Stimulated activated CD4-positive, alpha-beta T cell treated with anti-CD3 and anti-CD28 coated beads, Interleukin-15, amount 100 ng/mL, for 48 hours (primary cell): Measurements from ENCODE around the gene SLC41A2.
A peak's percentile ranks its signal among the peaks of the same experiment; 100 is the strongest.
"Not testable (repeated sequence)": the region's sequence is repeated elsewhere in the genome, so short reads cannot be mapped to it uniquely, and the experiment has no call there.

Experiments
- DNase-seq, 2 donors: peaks; one replicate each; pipeline ENCODE4 v3.0.0-alpha.2; 2020; ENCODE audit warnings: low read depth in 2 of 2

SLC41A2 gene

GRCh38 chr12:104958001-104958804 is at the start of gene SLC41A2:
Gene SLC41A2 (minus strand): TSS chr12:104958290. CDS start chr12:104928527, 29,763 bp downstream.
- peak; percentile 67 to 69 for DNase-seq

GRCh38 chr12:105001476-105001875 is 43.4 kb upstream of the SLC41A2 start:
- DNase-seq: no peak

GRCh38 chr12:104999347-104999685 is 41.2 kb upstream of the SLC41A2 start:
- no peak for DNase-seq

- no peak for DNase-seq
Measured at GRCh38 chr12:104998423-104999346, 40.6 kb upstream of the SLC41A2 start.

- no peak for DNase-seq
Measured at GRCh38 chr12:104997541-104997940, 39.5 kb upstream of the SLC41A2 start.

- DNase-seq: no peak
Measured at GRCh38 chr12:104994336-104994735, 36.2 kb upstream of the SLC41A2 start.

- DNase-seq: no peak
Measured at GRCh38 chr12:104991565-104992128, 33.6 kb upstream of the SLC41A2 start.

GRCh38 chr12:104990950-104991349 is 32.9 kb upstream of the SLC41A2 start:
- DNase-seq: no peak

GRCh38 chr12:104986022-104986941 is 28.2 kb upstream of the SLC41A2 start, which contains the start of gene NOPCHAP1:
Gene NOPCHAP1 (plus strand): TSS chr12:104986316. CDS start chr12:104986353, 37 bp downstream.
- DNase-seq: peak; percentile 65 to 83

- no peak for DNase-seq
Measured at GRCh38 chr12:104985206-104985605, 27.1 kb upstream of the SLC41A2 start.

- DNase-seq: not testable (repeated sequence)
Measured at GRCh38 chr12:104977688-104978087, 19.6 kb upstream of the SLC41A2 start.

GRCh38 chr12:104976703-104977102 is 18.6 kb upstream of the SLC41A2 start:
- no peak for DNase-seq

- DNase-seq: no peak
Measured at GRCh38 chr12:104975587-104976343, 17.7 kb upstream of the SLC41A2 start.

- DNase-seq: no peak
Measured at GRCh38 chr12:104974626-104975290, 16.7 kb upstream of the SLC41A2 start.

- DNase-seq: no peak
Measured at GRCh38 chr12:104973250-104973649, 15.2 kb upstream of the SLC41A2 start.

- no peak for DNase-seq
Measured at GRCh38 chr12:104971306-104971705, 13.2 kb upstream of the SLC41A2 start.

GRCh38 chr12:104969343-104969742 is 11.3 kb upstream of the SLC41A2 start:
- no peak for DNase-seq

- DNase-seq: no peak
Measured at GRCh38 chr12:104966677-104967076, 8.6 kb upstream of the SLC41A2 start.

GRCh38 chr12:104964856-104965205 is 6.7 kb upstream of the SLC41A2 start:
- no peak for DNase-seq
